A673 (cell line): ENCODE data around the gene KAZN. TPM values are rescaled to one million over a fixed set of nuclear protein-coding genes. Genes with fewer than 3 reads are reported as not detected.

Experiments used
- BruUV-seq: library from RNA; stranded (reverse); fragments of 400-500 nt; replicated peaks from 2 replicates; lab custom pipeline; 2021; lab: Mats Ljungman, UMichigan
- CTCF ChIA-PET: fragments of 300-600 bp; sonication (Branson Sonifier 250); formaldehyde crosslinking; loops from one replicate; lab custom pipeline; 2022; ENCODE audit warnings: antibody characterized with exemption; lab: Charles Lee
- POLR2A ChIA-PET: fragments of 300-600 bp; sonication (Branson Sonifier 250); formaldehyde crosslinking; loops from one replicate; lab custom pipeline; 2022; ENCODE audit warnings: antibody characterized with exemption; ENCODE audit not compliant: low non-redundant PET; lab: Charles Lee
- DNase-seq: peaks from one replicate; pipeline ENCODE4 v3.0.0-alpha.2; 2015; ENCODE audit warnings: low spot score
- H3K27ac ChIP-seq: fragments of 200-600 bp; sonication (generic); 2 replicates; pipeline ENCODE4 v1.5.1; 2016; ENCODE audit warnings: mixed run types, low read depth, mild to moderate bottlenecking, mixed read lengths, antibody characterized with exemption, low read length; ENCODE audit not compliant: poor library complexity, severe bottlenecking
- H3K27me3 ChIP-seq: fragments of 200-600 bp; sonication (generic); replicated peaks from 2 replicates; pipeline ENCODE4 v1.6.1; 2017; ENCODE audit warnings: mixed run types, low read depth, mild to moderate bottlenecking, mixed read lengths, antibody characterized with exemption, low read length; ENCODE audit not compliant: insufficient read depth, poor library complexity
- H3K36me3 ChIP-seq: fragments of 200-600 bp; sonication (generic); 2 replicates; pipeline ENCODE4 v1.6.1; 2016; ENCODE audit warnings: mixed run types, mild to moderate bottlenecking, mixed read lengths, antibody characterized with exemption, low read length; ENCODE audit not compliant: insufficient read depth, poor library complexity, severe bottlenecking
- H3K4me1 ChIP-seq: fragments of 200-600 bp; sonication (generic); 2 replicates; pipeline ENCODE4 v1.6.1; 2017; ENCODE audit warnings: mixed run types, mild to moderate bottlenecking, mixed read lengths, antibody characterized with exemption, low read length; ENCODE audit not compliant: insufficient read depth, poor library complexity, severe bottlenecking
- H3K4me3 ChIP-seq: fragments of 200-600 bp; sonication (generic); 2 replicates; pipeline ENCODE4 v1.5.1; 2016; ENCODE audit warnings: low read depth, mixed run types, mild to moderate bottlenecking, mixed read lengths, low read length; ENCODE audit not compliant: poor library complexity, severe bottlenecking
- H3K9me3 ChIP-seq: fragments of 200-600 bp; sonication (generic); 2 replicates; pipeline ENCODE4 v1.6.1; 2016; ENCODE audit warnings: mixed run types, low read depth, mild to moderate bottlenecking, mixed read lengths, antibody characterized with exemption, low read length; ENCODE audit not compliant: poor library complexity, severe bottlenecking
- EZH2 ChIP-seq: fragments of 200-600 bp; sonication (generic); IDR thresholded peaks from 2 replicates; pipeline ENCODE4 v1.6.1; 2017; ENCODE audit warnings: borderline replicate concordance, low read depth, mild to moderate bottlenecking, mixed read lengths, antibody characterized with exemption, low read length; ENCODE audit not compliant: poor library complexity, severe bottlenecking
- intact Hi-C: fragments of 100-400 bp; cut with micrococcal nuclease; formaldehyde crosslinking; loops from one replicate; pipeline ENCODE4 v1.10.0; 2022; ENCODE audit not compliant: unreplicated experiment
- total RNA-seq: library from RNA; stranded (reverse); gene quantifications from 2 replicates; pipeline ENCODE4 v1.2.3, GENCODE V29; 2021
- TF ChIP-seq, protein P1 (sequence below): fragments of 300-800, 200-600 bp; sonication (generic); conservative IDR thresholded peaks from 2 replicates; pipeline ENCODE4 v1.5.1; 2017; ENCODE audit warnings: low read depth, mild to moderate bottlenecking, antibody characterized with exemption, low read length, moderate library complexity, mixed read lengths

The KAZN gene
- total RNA-seq, 1 experiment from 2014 or later = 8.0 TPM

DNA sequence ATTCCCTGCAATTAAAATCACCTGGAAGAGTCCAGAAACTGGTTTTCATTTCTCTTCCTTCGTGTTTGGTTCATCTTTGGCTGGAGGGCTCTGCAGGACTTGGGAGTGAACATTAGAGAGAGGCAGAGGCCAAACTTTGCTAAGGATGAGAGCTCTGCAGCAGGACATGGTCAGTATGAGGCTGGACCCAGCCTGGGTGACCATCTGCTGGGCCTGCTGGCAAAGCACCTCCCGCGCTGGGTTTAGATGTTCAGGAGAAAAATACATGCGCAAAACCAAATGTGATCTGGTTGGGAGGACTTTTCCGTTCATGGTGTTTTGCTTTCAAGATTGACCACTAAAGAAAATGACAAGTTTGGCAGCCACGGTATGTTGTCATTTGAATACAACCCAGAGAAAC is 15.9 kb downstream of the KAZN start:
- Histone ChIP-seq H3K4me3 (no peak overlapping the region), H3K4me1 (no peaks in the 10 kb centered on the region), H3K27me3 (no peaks in the 10 kb centered on the region), H3K9me3 (no peaks in the 10 kb centered on the region), H3K36me3 (no peaks in the 10 kb centered on the region), H3K27ac (no peak overlapping the region)
- DNase-seq = no peak
- no peak for TF ChIP-seq EZH2
- TF ChIP-seq, protein P1, sequence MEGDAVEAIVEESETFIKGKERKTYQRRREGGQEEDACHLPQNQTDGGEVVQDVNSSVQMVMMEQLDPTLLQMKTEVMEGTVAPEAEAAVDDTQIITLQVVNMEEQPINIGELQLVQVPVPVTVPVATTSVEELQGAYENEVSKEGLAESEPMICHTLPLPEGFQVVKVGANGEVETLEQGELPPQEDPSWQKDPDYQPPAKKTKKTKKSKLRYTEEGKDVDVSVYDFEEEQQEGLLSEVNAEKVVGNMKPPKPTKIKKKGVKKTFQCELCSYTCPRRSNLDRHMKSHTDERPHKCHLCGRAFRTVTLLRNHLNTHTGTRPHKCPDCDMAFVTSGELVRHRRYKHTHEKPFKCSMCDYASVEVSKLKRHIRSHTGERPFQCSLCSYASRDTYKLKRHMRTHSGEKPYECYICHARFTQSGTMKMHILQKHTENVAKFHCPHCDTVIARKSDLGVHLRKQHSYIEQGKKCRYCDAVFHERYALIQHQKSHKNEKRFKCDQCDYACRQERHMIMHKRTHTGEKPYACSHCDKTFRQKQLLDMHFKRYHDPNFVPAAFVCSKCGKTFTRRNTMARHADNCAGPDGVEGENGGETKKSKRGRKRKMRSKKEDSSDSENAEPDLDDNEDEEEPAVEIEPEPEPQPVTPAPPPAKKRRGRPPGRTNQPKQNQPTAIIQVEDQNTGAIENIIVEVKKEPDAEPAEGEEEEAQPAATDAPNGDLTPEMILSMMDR = no peak
- POLR2A ChIA-PET = no interaction called here
- no TSS peak for BruUV-seq
- CTCF ChIA-PET = no interaction called here
- intact Hi-C loops = no loop called here

DNA sequence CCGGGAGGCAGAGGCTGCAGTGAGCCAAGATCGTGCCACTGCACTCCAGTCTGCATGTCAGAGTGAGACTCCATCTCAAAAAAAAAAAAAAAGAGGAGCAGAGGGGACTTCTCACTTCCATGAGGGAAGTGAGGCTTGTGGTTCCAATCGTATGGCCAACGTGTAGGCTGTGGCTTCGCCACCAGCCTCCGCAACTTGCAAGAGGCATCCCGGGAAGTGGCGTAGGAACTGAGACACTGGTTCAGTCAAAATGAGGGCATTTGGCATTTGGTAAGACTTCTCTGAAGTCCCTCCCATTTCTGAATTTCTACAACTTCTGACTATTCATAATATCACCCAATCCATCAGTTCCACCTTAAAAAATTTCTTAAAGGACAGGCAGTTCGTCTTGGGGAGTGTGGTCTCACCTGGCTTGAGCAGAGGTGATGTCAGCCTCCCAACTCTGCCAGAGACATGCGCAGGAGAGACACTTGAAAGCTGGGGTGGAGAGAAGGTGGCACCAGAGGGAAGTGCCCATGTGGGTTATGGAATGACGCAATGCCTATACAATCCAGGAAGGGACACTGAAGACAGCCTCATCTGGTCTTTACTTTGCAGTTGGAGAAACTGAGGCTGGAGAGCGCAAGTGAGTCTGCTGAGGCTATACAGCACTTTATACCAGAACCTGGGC is 17.2 kb downstream of the KAZN start:
- no peak overlapping the region for H3K4me3 ChIP-seq
- H3K27ac ChIP-seq = no peak overlapping the region
- H3K4me1 ChIP-seq = no peaks in the 10 kb centered on the region
- no TSS peak for BruUV-seq
- intact Hi-C loops = no loop called here
- no peaks in the 10 kb centered on the region for H3K27me3 ChIP-seq
- no peaks in the 10 kb centered on the region for H3K9me3 ChIP-seq
- ChIA-PET CTCF (no interaction called here), POLR2A (no interaction called here)
- no peaks in the 10 kb centered on the region for H3K36me3 ChIP-seq
- TF ChIP-seq, protein P1 = no peak
- DNase-seq = no peak

DNA sequence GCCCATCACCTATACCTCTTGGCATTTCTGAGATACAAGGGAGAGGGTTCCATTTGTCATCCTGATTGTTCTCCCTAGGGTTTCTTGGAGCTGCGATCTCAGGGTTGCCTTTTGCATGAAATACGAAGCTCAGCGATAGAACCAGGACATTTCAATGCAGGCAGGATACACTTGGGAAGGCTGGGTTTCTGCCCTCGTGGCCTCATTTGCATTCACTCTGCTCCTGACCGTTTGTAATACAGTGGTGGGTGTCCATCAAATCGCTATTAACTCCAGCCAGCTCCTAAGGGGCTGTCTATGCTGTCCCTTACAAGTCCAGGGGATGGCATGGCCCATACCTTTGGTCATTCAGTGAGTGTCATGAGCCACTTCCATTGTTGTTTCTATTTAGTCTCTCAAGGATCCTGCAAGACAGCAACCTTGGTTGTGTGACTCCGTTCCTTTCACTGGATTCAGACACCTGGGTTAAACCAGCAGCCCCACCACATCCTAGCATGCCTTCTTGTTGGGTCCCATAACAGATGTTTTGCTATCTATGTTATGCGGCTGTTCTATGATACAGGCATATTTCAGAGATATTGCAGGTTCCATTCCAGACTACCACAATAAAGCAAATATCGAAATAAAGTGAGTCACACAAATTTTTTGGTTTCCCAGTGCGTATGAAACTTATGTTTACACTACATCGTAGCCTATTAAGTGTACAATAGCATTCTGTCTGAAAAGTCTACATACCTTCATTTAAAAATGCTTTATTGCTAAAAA is 18.3 kb downstream of the KAZN start:
- no peak overlapping the region for H3K27ac ChIP-seq

More for the DNA sequence above, 18.3 kb downstream of the KAZN start:
- CTCF ChIA-PET = no interaction called here
- POLR2A ChIA-PET = no interaction called here
- Histone ChIP-seq H3K9me3 (no peaks in the 10 kb centered on the region), H3K27me3 (no peaks in the 10 kb centered on the region), H3K4me3 (no peak overlapping the region), H3K36me3 (no peaks in the 10 kb centered on the region), H3K4me1 (no peaks in the 10 kb centered on the region)
- intact Hi-C loops = no loop called here
- TF ChIP-seq EZH2 = no peak
- TF ChIP-seq, protein P1 = no peak
- BruUV-seq = no TSS peak
- DNase-seq = no peak
